ENCODE results near the gene AAK1.
"Not testable (repeated sequence)": the region's sequence is repeated elsewhere in the genome, so short reads cannot be mapped to it uniquely, and the experiment has no call there.

AAK1 gene

DNA sequence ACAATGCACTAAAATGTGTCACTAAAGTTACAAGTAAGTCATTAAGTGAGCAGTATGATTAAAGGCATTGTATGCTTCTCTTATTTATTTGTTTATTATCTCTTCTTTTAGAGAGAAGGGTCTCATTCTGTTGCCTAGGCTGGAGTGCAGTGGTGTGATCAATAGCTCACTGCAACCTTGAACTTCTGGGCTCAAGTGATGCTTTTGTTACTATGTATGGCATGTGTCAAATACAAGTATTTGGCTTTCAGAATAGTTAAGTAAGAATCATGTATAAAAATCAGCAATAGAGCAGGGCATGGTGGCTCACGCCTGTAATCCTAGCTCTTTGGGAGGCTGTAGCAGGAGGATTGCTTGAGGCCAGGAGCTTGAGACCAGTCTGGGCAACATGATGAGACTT is 15.8 kb upstream of the AAK1 start:
- DNase-seq: no peak

DNA sequence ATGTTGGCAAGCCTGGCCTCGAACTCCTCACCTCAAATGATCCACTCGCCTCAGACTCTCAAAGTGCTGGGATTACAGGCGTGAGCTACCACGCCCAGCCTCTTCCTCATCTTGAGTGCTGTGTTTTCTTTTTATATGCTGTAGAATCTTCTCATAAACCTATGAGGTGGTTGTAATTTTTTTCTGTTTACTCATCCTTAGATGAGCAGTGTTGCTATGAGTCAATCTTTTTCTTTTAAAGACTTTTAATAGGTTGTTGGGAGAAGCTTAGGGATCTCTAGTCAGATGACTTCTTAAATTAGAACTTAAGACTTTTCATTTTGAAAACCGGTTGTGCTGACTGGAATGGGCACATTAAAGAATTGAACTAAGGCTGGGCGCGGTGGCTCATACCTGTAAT is 8.7 kb upstream of the AAK1 start:
- DNase-seq: no peak

DNA sequence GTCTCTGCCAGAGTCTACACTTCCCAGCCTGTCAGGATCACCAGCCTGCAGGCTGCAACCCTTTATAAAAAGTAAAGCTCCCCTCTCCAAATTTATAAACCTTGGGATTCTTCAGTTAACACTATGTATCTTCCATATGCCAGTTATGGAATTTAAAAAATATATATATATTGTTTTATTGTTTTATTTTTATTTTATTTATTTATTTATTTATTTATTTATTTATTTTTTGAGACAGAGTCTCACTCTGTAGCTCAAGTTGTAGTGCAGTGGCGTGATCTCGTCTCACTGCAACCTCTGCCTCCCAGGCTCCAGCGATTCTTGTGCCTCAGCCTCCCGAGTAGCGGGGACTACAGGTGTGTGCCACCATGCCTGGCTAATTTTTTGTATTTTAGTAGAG is 3.7 kb upstream of the AAK1 start:
- DNase-seq: not testable (repeated sequence)

DNA sequence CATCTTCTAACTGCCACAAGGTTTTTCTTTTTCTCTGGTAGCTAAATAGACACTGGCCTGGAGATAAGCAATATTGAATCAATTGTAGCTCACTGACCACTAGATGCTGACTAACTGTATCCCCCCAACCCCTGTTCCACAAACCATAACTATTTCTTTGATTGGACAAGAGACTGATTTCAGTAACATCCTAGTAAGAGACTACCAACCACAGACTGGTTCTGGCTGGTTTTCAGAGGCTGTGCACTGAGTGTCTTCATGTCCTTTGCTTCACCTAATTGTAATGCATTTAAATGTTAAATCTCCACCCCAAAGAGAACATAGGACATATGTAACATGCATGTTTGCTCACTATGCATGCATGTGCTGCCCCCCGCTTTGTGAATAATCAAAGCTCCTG is 3.2 kb upstream of the AAK1 start:
- no peak for DNase-seq

DNA sequence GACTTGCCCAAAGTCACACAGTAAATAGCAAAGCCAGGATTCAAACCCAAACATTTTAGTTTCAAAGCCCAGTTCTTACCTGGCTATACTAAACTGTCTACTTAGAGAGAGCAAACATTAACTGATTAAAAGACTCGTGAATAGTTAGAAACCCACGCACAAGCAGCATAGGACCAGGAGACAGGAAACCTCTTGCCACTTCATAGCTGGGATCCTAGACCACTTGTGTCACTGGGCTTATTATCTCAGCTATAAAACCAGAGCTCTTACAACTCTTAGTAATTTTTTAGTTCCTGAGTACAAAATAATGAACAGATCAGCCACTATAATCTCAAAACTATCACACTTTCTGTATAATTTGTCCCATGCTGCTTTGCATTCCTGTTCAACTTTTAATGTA is 2.4 kb upstream of the AAK1 start:
- no peak for DNase-seq

DNA sequence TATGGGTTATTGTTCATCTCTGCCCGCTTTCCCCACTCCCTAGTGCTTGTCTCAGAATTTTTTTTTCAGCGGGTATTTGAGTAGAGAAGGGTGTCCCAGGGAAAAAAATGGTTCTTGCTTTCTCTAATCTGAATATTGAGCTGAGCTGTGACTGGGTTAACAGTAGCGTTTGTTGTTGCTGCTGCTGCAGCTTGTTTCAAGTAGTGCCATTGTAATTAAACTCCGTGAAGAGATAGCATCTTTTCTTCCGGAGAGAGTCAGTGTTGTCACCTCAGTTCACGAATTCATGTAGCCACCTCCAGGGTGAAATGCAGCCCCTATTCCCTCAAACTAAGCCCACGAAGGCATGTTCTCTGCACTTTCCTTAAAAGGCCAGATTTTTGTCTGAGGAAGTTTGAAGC is 1.5 kb upstream of the AAK1 start:
- DNase-seq: no peak

DNA sequence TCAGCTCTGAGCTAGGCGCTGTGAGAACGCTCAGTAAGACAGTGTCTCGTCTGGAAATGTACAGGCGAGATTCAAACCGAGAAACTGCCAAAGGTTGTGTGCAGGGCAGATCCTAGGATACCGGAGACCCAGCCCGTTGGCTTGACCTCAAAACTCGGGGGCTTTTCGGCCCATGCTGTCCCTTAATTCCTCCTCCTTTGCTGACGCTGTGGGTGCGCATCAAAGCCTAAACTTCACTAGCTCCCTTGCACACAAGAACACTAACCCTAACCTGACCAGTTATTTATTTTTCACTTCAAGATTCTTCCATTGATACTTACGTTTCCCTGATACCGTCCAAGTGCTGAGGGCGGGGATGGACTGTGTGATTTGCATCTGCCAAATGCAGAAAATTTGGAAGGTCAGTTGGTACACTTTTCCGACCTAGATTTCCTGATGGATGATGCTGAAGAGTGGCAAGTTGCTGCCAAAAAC is 1.0 kb upstream of the AAK1 start:
- DNase-seq: no peak

DNA sequence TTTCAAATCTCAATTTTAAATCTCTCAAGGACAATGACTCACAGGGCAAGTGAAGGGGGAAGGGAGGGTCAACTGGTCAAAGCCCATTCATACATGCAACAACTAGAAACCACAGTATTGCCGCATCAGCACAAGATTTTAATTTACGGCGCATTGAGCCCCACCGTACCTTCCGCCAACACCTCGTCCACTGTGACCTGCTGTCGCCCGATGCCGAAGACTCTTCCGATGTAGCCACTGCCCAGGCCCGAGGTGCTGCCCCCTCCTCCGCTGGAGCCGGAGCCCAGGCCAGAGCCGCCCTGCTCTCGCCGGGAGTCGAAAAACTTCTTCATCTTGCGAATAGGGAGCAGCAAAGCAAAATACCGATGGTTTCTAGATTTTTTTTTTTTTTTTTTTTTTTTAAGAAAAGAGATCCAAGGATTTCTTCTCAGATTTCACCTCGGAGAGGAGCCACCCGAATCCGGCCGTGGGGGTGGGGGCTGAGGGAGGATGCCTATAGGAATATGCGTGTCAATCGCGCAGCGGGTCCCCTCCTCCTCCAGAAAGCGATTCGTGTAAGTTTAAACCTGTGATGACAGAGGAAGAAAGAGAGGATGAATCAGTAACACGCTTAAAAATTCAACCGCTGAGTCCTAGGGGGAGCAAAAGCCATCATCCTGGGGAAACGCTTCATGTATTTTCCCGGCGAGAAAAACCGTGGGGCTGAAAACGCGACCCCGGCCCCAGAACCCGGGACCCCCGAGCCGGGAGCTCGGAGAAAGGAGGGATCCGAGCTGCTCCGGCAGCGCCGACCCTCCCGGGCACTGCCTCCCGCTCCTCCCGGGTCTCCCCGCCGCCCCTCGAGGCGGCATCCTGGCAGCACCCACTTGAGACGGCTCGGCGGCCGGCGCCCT is 584 bp downstream of the AAK1 start:
- no peak for DNase-seq

DNA sequence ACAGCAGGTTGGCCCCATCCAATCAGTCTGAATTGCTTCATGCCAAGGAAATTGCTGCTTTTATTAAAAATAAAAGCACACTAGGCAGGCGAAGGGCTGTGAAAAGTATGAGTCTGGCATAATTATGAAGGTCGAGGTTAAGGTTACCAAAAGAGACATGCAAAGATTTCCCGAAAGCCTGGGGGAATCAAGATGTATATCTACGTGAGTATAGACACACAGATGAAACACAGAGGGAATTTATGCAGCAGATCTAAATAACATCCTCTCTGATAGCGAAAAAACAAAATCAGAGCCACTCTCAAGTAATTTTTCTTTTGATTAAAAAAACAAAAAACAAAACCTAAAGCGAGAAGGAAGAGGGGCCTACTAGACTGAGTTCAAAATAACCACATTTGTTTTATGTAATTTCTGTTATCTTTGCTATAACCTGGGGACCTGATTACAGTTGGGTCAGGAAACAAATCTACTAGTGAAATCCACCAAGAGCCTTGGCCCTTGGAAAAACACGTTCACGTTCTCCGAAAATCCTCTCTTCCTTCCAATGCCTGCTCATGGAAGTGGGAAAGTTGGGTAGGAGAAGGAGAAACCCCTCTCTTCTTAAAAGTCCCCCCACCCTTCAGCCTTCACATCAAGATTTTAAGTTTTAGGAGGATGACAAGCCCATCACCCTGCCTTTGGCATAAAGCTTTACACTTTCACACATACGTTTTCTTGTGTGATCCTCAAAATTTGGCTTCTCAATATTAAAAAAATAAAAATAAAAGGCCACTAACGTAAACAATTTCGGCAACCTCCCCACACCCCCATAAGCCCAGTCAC is 1.4 kb downstream of the AAK1 start:
- no peak for DNase-seq

DNA sequence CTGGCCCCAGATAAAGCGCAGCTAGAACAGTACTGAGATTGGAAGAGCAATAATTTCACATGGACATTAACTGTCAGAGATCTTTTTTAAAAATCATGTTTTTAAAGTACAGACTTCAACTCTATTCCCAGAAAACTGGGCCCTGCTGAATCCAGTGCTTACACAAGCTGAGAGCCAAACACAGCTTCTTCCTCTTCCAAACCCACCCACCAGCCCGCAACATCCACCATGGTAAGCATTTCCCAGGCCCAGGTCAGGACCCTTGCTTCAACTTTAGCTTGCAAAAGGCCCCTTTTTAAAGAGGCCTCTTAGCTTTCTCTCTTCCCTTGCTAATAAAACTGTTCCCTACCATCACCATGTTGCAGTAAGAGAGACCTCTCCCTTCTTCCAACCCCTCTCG is 2.1 kb downstream of the AAK1 start:
- DNase-seq: no peak

DNA sequence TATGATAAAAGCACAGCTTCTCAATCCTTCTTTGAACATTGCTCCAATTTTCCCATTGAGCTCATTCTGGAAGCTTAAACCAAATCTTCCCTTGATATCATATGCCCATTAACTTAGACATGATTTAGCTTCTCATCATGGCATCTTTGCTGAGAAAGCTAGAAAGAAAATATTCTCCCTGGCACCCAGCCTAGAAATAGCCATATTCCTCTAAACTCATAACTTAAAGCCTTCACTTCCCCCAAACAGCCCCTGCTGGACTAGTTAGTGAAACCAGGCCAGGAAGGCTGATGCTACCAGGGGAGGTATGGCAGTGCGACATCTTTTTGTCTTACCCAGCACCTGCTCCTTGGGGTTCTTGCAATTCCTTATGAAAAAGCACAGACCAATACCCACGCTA is 4.3 kb downstream of the AAK1 start:
- no peak for DNase-seq

DNA sequence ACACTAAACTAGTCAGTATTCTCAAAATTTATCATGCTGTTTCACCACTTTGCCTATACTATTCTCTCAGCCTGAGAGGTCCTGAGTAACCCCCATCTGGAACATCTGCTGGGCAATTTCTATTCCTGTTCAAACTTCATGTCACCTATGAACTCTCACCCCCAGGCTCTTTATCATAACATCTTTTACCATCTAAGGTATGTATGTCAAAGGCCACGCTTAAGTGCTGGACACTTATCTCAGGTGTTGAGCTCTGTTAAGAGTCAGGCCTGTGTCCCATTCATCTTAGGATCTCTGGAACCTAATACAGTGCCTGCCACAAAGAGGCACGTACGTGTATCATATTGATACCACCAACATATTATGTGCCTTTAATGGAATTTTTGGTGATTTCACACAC is 4.9 kb downstream of the AAK1 start:
- DNase-seq: no peak

DNA sequence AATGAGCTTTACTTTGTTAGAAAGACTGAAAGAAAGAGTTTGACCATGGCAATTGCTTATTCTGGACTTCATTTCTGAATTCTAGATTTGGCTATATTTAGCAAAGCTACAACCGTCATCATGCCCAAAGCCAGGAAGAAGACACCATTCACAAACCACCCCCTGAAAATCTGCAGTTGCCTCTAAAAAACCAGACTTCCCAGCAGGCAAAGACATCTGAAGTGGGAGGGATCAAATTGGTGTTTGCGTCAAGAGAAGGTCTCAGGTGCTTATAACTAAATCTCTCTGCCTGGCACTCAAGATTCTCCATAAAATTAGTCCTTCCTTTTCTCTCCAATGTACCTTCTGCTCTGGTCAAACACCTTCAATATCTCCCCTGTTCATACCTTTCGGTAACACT is 5.6 kb downstream of the AAK1 start:
- DNase-seq: no peak

DNA sequence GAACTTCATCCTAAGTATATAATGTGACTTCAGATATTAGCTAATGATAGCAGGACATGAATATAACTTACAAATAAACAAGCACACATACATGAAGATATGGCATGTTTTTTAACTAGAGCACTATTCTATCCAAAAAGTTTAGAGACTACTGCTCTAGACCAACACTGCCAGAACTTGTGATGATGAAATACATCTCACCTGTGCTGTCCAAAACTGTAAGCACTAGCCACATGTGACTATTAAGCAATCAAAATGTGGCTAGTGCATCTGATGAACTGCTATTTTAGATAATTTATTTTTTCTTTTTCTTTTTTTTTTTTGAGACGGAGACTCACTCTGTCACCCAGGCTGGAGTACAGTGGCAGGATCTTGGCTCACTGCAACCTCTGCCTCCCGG is 7.1 kb downstream of the AAK1 start:
- DNase-seq: no peak

DNA sequence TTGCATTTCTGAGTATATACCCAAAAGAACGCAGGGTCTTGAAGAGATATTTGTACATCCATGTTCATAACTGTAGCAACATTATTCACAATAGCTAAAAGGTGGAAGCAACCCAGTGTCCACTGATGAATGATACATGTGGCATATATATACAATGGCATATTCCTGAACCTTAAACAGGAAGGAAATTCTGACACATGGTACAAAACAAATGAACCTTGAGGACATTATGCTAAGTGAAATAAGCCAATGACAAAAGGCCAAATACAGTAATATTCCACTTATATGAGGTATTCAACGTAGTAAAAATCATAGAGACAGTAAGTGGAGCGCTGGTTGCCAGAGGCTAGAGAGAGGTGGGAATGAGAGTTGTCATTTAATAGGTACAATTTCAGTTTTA is 8.1 kb downstream of the AAK1 start:
- DNase-seq: no peak

DNA sequence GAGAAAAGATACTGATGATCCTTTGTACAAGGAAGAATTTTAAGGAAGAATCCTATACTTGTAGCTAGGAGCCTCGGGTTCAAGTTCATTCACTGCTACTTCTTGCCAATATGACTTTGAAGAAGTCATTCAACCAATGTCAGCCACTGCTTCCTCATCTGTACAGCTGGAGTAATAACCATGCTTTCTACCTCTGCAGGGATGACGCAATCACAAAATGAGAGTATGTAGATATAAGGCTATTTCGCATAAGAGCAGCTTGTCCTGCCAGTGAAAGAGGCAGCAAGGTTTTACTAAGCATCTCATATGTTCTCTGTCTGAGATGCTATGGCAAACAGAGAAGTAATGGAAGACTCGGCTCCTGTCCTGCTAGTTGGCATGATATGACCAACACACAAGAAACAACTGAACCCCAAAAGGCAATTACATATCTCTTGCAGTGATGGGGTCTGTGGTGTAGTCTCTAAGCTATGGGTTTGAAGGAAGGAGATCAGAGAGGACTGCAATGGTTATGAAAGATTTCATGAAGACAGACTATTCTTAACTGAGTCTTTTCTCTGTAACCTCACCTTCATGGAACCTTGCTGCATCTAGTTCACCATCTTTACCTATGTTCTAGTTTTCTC is 9.2 kb downstream of the AAK1 start:
- DNase-seq: no peak

DNA sequence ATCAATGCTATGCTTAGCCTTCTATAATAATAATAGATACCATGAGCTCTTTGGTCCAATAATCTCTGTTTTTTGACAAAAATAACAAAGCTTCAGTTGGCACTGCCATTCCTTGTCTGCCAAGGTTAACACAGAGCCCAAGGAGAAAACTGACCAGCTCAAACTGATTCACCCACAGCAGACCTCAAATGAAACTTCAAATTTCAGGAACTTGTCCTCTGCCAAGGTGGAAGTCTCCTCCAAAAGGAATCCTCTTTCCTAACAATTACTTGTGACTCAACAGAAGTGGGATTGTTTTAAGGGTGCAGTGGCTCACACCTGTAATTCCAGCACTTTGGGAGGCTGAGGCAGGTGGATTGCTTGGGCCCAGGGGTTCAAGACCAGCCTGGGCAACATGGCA is 12.1 kb downstream of the AAK1 start:
- DNase-seq: no peak

DNA sequence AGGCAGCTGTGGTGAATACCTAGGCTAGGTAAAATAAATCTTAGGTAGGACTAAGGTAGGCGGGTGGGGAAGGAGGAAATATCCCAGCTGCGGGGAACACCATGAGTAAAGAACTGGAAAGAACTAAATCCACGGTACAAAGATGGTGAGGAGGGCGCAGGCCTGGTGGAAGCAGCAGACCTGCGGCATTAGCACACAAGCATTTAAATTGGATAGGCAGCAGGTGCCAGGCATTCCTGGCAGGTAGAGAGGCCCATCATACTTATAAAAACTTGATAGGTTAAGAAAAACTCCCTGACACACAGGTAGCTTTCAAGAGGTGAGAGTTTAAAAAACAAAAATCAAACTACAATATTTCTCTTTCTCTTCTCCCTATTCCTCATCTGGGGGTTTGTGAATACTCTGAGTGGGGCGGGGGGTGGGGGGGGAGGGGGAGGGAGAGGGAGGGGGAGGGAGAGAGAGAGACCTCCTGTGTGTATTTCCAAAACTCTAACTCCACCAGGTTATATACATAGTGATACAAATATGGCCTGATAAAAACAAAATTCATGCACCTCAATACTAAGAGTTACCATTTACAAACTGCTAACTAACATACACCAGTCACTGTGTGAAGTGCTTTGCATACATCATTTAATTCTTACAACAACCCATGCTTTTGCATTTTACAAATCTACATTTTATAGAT is 13.5 kb downstream of the AAK1 start:
- no peak for DNase-seq

DNA sequence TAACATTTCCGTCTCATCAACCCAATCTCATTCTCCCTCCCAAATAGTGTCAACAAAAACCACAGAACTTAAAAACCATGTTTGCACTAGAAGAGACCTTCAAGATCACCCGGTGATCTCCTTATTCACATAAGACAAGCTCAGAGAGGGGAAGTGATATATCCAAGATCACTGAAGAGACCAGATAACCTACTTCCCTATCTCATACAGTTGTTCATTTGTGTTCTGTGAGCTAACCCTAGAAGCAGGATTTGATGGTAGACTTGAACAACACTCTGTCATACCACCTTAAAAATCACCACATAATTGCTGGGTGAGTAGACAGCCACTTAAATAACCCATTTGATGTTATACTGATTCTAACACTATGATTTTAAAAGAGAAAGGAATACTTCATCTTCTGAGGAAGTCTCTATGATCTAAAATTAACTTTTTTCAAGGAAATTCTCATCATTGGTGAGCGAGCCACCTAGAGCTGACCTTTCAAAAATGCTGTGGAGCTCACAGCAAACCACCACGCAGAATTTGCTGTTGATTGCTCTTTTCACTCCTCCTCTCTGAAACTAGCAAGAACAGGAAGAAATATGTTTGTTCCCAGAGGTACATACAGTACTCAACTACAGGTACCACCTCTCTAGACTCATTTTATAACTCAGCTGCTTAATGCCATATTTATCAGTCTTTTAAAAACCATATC is 15.1 kb downstream of the AAK1 start:
- no peak for DNase-seq

DNA sequence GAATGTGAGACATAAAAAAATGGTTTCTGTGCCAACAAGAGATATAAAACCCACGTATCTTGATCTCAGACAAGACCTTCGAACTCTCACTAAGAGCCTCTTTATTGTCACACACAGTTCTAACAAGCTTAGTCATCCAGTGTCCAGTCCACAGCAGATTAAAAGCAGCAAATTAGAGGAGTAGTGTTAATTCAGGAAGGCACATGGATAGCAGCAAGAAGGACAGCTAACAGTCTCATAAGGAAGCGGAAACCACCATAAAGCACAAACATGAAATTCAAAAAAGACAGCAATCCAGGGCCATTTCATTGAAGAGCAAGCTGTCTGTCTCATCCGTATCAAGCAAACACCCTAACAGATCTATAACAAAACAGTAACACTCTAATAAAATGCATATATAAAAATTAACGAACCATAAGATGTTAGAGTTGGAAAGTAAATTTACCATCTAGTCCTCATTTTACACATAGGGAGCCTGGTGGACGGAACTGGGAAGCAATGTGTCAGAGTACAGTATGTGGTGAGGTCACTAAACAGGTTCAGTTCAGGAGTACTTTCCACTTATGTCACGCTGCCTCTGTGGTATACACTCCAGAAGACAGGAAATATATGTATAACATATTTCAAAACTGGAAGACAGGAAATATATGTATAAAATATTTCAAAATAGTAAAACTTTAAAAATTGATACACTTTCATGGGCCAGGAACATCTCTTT is 18.3 kb downstream of the AAK1 start:
- no peak for DNase-seq

DNA sequence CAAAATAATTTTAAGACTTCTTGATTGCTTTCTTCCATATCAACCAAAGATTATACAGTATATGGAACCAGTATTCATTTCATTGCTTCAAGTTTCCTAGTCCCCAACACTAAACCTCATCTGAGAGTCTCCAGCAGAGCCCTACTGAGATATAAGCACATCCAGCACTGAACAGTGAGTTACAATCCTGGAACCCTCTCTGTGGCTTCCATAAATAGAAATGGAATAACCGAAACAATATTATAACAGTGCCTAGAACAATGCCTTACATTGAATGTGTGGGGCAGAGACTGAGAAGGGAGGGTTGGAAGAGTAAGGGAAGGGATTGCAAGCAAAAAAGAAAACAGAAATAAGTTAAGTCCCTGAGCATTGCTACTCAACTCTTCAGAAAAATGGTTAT is 18.9 kb downstream of the AAK1 start:
- DNase-seq: no peak

DNA sequence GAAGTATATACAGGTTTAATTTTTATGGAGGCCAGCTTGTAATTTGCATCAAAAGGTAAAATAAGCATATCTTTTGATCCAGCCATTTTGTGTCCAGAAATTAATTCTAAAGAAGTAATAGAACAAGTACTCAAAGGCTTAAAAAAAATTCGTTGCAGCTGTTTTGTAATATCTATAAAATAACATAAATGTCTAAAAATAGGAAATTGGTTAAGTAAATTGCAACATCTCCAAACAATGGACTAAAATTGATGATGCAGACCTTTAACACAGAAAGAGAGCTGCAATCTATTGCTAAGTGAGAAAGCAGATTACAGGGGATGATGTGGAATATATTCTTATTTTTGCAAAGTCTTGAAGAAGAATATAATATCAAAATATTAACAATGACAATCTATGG is 19.4 kb downstream of the AAK1 start:
- no peak for DNase-seq

All from NCI-H1048 (cell line).